Measurements from ENCODE around the gene SLC35F1. TPM values are rescaled to one million over a fixed set of nuclear protein-coding genes. Genes with fewer than 3 reads are reported as not detected.

The SLC35F1 gene
- total and polyA plus RNA-seq, 5 donors from 2014 or later, result not detected

GRCh38 chr6:117915846-117916245, 8.8 kb downstream of the SLC35F1 start:
- H3K9me3 ChIP-seq (ENCODE audit: control insufficient read depth in 2 of 2, low read length in 2 of 2), result no peaks in the 10 kb centered on the region
- no peak overlapping the region for H3K27ac ChIP-seq (ENCODE audit: insufficient read depth, low read length, poor library complexity, severe bottlenecking)
- peaks cover 15% of the 10 kb centered on the region for H3K27me3 Mint-ChIP-seq
- H3K36me3 Mint-ChIP-seq, result no peaks in the 10 kb centered on the region
- no peaks in the 10 kb centered on the region for H3K4me1 Mint-ChIP-seq
- H3K27me3 ChIP-seq (ENCODE audit: control insufficient read depth, insufficient read depth, low read length), result peaks cover 15% of the 10 kb centered on the region
- H3K9me3 Mint-ChIP-seq, result peaks cover 0 to 2% (median 0%) of the 10 kb centered on the region in 7 donors
- DNase-seq, result no peak
- H3K4me1 ChIP-seq (ENCODE audit: control insufficient read depth, insufficient read depth, low read length, poor library complexity, severe bottlenecking), result no peaks in the 10 kb centered on the region
- no peak overlapping the region for H3K4me3 ChIP-seq (ENCODE audit: low read depth, low read length)
- no peaks in the 10 kb centered on the region for H3K36me3 ChIP-seq (ENCODE audit: control insufficient read depth, insufficient read depth, low read length)
- H3K4me3 Mint-ChIP-seq, result no peak overlapping the region
- no peak overlapping the region for H3K27ac Mint-ChIP-seq
- ATAC-seq (ENCODE audit: low read depth in 2 of 2), result no peak

DNA sequence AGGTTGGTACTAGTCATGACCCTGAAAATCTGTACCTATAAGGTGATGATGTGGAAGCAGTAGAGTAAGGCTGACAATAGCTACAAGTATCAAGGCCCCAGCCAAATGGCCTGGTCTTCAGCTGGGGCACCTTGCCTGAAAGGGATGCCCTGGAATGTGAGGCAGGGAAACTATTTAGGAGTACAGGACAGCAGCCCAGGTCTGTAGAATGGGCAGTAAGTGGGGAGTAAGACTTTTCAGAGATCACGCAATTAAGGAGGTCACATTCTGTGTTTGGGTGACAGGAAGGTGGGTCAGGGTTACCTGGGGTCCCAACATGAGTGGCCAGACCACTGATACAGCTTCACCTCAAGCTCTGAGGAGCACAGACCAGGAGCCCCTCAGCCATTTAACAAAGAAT, 9.4 kb downstream of the SLC35F1 start:
- Histone ChIP-seq H3K36me3 (ENCODE audit: control insufficient read depth, insufficient read depth, low read length) (no peaks in the 10 kb centered on the region), H3K4me1 (ENCODE audit: control insufficient read depth, insufficient read depth, low read length, poor library complexity, severe bottlenecking) (no peaks in the 10 kb centered on the region), H3K4me3 (ENCODE audit: low read depth, low read length) (no peak overlapping the region), H3K9me3 (ENCODE audit: control insufficient read depth in 2 of 2, low read length in 2 of 2) (no peaks in the 10 kb centered on the region), H3K27me3 (ENCODE audit: control insufficient read depth, insufficient read depth, low read length) (peaks cover 17% of the 10 kb centered on the region), H3K27ac (ENCODE audit: insufficient read depth, low read length, poor library complexity, severe bottlenecking) (no peak overlapping the region)
- no peak overlapping the region for H3K27ac Mint-ChIP-seq
- peaks cover 15% of the 10 kb centered on the region for H3K27me3 Mint-ChIP-seq
- no peak for ATAC-seq (ENCODE audit: low read depth in 2 of 2)
- H3K4me3 Mint-ChIP-seq, result no peak overlapping the region
- no peaks in the 10 kb centered on the region for H3K4me1 Mint-ChIP-seq
- no peaks in the 10 kb centered on the region for H3K36me3 Mint-ChIP-seq
- DNase-seq, result no peak
- H3K9me3 Mint-ChIP-seq, result peaks cover 0 to 2% (median 0%) of the 10 kb centered on the region in 7 donors

DNA sequence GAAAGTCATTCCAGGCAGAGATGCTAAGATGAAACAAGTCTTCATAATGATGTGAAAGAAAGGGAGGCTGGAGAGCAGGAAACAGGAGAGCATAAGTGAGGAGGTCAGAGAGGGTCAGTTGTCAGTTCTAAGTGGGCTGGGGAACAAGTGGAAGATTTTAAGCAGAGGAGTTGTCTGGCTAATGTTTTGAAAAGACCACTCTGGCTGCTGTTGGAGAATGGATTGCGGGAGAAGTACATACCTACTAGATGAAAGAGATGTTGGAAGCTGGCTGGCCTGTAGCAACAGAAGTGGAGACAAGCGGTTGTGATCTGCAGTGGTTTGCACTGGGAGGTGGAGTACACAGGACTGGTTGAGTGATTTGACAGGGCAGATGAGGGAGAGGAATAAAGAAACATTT, 10.1 kb downstream of the SLC35F1 start:
- ATAC-seq (ENCODE audit: low read depth in 2 of 2), result no peak
- Mint-ChIP-seq H3K27ac (no peak overlapping the region), H3K9me3 (peaks cover 0 to 2% (median 0%) of the 10 kb centered on the region in 7 donors), H3K36me3 (no peaks in the 10 kb centered on the region), H3K27me3 (peaks cover 9% of the 10 kb centered on the region), H3K4me3 (no peak overlapping the region), H3K4me1 (no peaks in the 10 kb centered on the region)
- H3K4me3 ChIP-seq (ENCODE audit: low read depth, low read length), result no peak overlapping the region
- no peaks in the 10 kb centered on the region for H3K36me3 ChIP-seq (ENCODE audit: control insufficient read depth, insufficient read depth, low read length)
- H3K27ac ChIP-seq (ENCODE audit: insufficient read depth, low read length, poor library complexity, severe bottlenecking), result no peak overlapping the region
- no peaks in the 10 kb centered on the region for H3K9me3 ChIP-seq (ENCODE audit: control insufficient read depth in 2 of 2, low read length in 2 of 2)
- H3K27me3 ChIP-seq (ENCODE audit: control insufficient read depth, insufficient read depth, low read length), result peaks cover 19% of the 10 kb centered on the region
- no peak for DNase-seq
- H3K4me1 ChIP-seq (ENCODE audit: control insufficient read depth, insufficient read depth, low read length, poor library complexity, severe bottlenecking), result no peaks in the 10 kb centered on the region

DNA sequence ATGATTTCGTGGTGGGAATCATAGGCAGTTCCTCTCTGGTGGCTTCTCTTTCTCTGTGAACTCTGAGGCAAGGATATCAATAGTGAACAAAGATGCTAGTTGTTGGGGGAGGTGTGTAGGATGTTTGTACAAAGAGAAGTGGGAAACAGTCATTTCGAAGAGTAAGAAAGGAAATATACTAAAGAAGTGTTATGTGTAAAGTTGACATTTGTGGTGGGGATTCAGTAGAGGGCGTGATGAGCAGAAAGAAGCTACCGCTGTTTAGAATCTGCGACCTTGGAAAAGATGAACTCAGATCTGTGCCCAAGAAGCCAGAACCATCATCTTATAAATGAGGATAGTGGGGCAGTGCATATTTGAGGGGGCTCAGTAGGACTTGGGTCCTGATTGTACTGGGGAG, 11.4 kb downstream of the SLC35F1 start:
- peaks cover 4% of the 10 kb centered on the region for H3K27me3 Mint-ChIP-seq
- H3K27ac Mint-ChIP-seq, result no peak overlapping the region
- H3K9me3 ChIP-seq (ENCODE audit: control insufficient read depth in 2 of 2, low read length in 2 of 2), result no peaks in the 10 kb centered on the region
- no peaks in the 10 kb centered on the region for H3K36me3 Mint-ChIP-seq
- no peaks in the 10 kb centered on the region for H3K4me1 ChIP-seq (ENCODE audit: control insufficient read depth, insufficient read depth, low read length, poor library complexity, severe bottlenecking)
- no peak overlapping the region for H3K4me3 ChIP-seq (ENCODE audit: low read depth, low read length)
- peaks cover 19% of the 10 kb centered on the region for H3K27me3 ChIP-seq (ENCODE audit: control insufficient read depth, insufficient read depth, low read length)
- no peak for ATAC-seq (ENCODE audit: low read depth in 2 of 2)
- H3K4me1 Mint-ChIP-seq, result no peaks in the 10 kb centered on the region
- DNase-seq, result no peak
- no peak overlapping the region for H3K27ac ChIP-seq (ENCODE audit: insufficient read depth, low read length, poor library complexity, severe bottlenecking)
- no peaks in the 10 kb centered on the region for H3K9me3 Mint-ChIP-seq
- no peaks in the 10 kb centered on the region for H3K36me3 ChIP-seq (ENCODE audit: control insufficient read depth, insufficient read depth, low read length)
- H3K4me3 Mint-ChIP-seq, result no peak overlapping the region

DNA sequence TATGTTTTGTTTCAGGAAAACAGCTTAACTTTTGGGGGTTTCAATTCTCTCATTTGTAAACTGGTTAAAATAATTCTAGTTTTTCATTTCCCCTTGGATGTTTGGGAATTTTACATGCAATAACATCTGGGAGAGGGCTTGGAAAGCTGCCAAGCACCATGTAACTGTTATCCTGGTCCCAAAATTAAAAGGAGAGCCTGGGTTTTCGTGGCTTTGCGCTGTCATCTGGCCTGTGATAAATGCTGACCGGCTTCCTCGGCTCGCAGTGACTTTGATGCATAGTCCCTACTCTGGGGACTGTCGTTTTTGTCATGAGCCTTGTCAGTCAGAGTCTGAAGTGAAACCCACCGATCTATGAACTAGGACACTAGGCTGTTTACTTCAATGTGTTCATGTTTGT, 12.2 kb downstream of the SLC35F1 start:
- Histone ChIP-seq H3K4me1 (ENCODE audit: control insufficient read depth, insufficient read depth, low read length, poor library complexity, severe bottlenecking) (no peaks in the 10 kb centered on the region), H3K27me3 (ENCODE audit: control insufficient read depth, insufficient read depth, low read length) (peaks cover 19% of the 10 kb centered on the region), H3K4me3 (ENCODE audit: low read depth, low read length) (no peak overlapping the region), H3K9me3 (ENCODE audit: control insufficient read depth in 2 of 2, low read length in 2 of 2) (no peaks in the 10 kb centered on the region), H3K27ac (ENCODE audit: insufficient read depth, low read length, poor library complexity, severe bottlenecking) (no peak overlapping the region), H3K36me3 (ENCODE audit: control insufficient read depth, insufficient read depth, low read length) (no peaks in the 10 kb centered on the region)
- H3K27me3 Mint-ChIP-seq, result peaks cover 4% of the 10 kb centered on the region
- H3K4me1 Mint-ChIP-seq, result no peaks in the 10 kb centered on the region
- H3K9me3 Mint-ChIP-seq, result no peaks in the 10 kb centered on the region
- no peak overlapping the region for H3K27ac Mint-ChIP-seq
- ATAC-seq (ENCODE audit: low read depth in 2 of 2) (no peak), DNase-seq (no peak)
- H3K36me3 Mint-ChIP-seq, result no peaks in the 10 kb centered on the region
- no peak overlapping the region for H3K4me3 Mint-ChIP-seq

- Histone ChIP-seq H3K9me3 (ENCODE audit: control insufficient read depth in 2 of 2, low read length in 2 of 2) (no peaks in the 10 kb centered on the region), H3K4me3 (ENCODE audit: low read depth, low read length) (no peak overlapping the region)
- H3K4me3 Mint-ChIP-seq, result no peak overlapping the region
These were observed 13.0 kb downstream of the SLC35F1 start for GRCh38 chr6:117919775-117920729.

DNA sequence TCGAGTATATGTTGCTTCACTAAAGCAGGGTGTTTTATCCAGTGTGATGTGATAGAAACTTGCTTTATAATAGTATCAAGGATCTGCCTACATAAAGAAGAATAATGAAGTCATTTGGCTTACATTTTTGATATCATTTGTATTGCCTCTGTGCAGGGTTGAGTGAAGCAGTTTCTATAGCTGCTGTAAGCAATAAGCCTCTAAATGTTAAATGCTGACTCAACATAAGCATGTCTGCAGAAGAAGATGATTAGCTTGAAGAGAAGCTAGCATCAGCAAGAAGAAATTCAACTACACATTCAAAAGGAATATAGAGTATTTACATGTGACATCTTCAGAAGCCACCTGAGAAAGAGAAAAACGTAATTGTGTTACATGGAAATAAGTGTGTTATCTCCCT, 17.6 kb downstream of the SLC35F1 start:
- no peak for ATAC-seq (ENCODE audit: low read depth in 2 of 2)
- H3K27ac Mint-ChIP-seq, result no peak overlapping the region

More at GRCh38 chr6:117919775-117920729, 13.0 kb downstream of the SLC35F1 start:
- Mint-ChIP-seq H3K27ac (no peak overlapping the region), H3K4me1 (no peaks in the 10 kb centered on the region), H3K27me3 (peaks cover 4% of the 10 kb centered on the region), H3K36me3 (no peaks in the 10 kb centered on the region), H3K9me3 (peaks cover 0 to 4% (median 0%) of the 10 kb centered on the region in 7 donors)
- Histone ChIP-seq H3K27me3 (ENCODE audit: control insufficient read depth, insufficient read depth, low read length) (peaks cover 19% of the 10 kb centered on the region), H3K4me1 (ENCODE audit: control insufficient read depth, insufficient read depth, low read length, poor library complexity, severe bottlenecking) (no peaks in the 10 kb centered on the region), H3K27ac (ENCODE audit: insufficient read depth, low read length, poor library complexity, severe bottlenecking) (no peak overlapping the region), H3K36me3 (ENCODE audit: control insufficient read depth, insufficient read depth, low read length) (no peaks in the 10 kb centered on the region)
- DNase-seq (no peak), ATAC-seq (ENCODE audit: low read depth in 2 of 2) (no peak)

DNA sequence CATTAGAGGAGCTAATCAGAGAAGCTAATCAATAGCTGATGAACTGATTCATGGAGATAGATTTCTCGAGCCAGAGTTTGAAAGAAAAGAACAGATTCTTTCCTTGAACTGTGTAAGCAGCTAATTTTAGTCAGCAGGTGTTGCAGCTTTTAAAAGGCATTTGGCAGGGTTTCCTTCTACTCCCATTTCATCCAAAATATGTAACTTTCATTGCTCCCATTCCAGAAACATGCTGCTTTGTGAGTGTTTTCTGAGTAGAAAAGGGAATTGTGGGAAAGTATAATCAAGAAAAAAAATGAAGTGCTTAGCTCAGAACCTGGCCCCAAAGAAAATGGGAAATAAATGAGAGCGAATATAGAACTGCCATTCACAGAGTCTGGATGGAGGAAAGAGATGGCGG, 20.8 kb downstream of the SLC35F1 start:
- Histone ChIP-seq H3K4me3 (ENCODE audit: low read depth, low read length) (no peak overlapping the region), H3K36me3 (ENCODE audit: control insufficient read depth, insufficient read depth, low read length) (no peaks in the 10 kb centered on the region), H3K27me3 (ENCODE audit: control insufficient read depth, insufficient read depth, low read length) (no peaks in the 10 kb centered on the region), H3K4me1 (ENCODE audit: control insufficient read depth, insufficient read depth, low read length, poor library complexity, severe bottlenecking) (no peaks in the 10 kb centered on the region), H3K27ac (ENCODE audit: insufficient read depth, low read length, poor library complexity, severe bottlenecking) (no peak overlapping the region), H3K9me3 (ENCODE audit: control insufficient read depth in 2 of 2, low read length in 2 of 2) (peaks cover 9 to 19% of the 10 kb centered on the region in 2 experiments)
- H3K36me3 Mint-ChIP-seq, result no peaks in the 10 kb centered on the region
- peaks cover 3 to 21% (median 10%) of the 10 kb centered on the region in 7 donors for H3K9me3 Mint-ChIP-seq
- no peak overlapping the region for H3K27ac Mint-ChIP-seq
- ATAC-seq (ENCODE audit: low read depth in 2 of 2) (no peak), DNase-seq (no peak)
- no peaks in the 10 kb centered on the region for H3K27me3 Mint-ChIP-seq
- no peaks in the 10 kb centered on the region for H3K4me1 Mint-ChIP-seq
- H3K4me3 Mint-ChIP-seq, result no peak overlapping the region

More for the DNA sequence above, 17.6 kb downstream of the SLC35F1 start:
- peaks cover 8% of the 10 kb centered on the region for H3K27me3 ChIP-seq (ENCODE audit: control insufficient read depth, insufficient read depth, low read length)
- peaks cover 9 to 16% of the 10 kb centered on the region in 2 experiments for H3K9me3 ChIP-seq (ENCODE audit: control insufficient read depth in 2 of 2, low read length in 2 of 2)
- Mint-ChIP-seq H3K9me3 (peaks cover 0 to 17% (median 10%) of the 10 kb centered on the region in 7 donors), H3K4me3 (no peak overlapping the region), H3K4me1 (no peaks in the 10 kb centered on the region), H3K27me3 (peaks cover 4% of the 10 kb centered on the region), H3K36me3 (no peaks in the 10 kb centered on the region)
- no peak for DNase-seq
- H3K4me3 ChIP-seq (ENCODE audit: low read depth, low read length), result no peak overlapping the region
- H3K36me3 ChIP-seq (ENCODE audit: control insufficient read depth, insufficient read depth, low read length), result no peaks in the 10 kb centered on the region
- H3K27ac ChIP-seq (ENCODE audit: insufficient read depth, low read length, poor library complexity, severe bottlenecking), result no peak overlapping the region
- H3K4me1 ChIP-seq (ENCODE audit: control insufficient read depth, insufficient read depth, low read length, poor library complexity, severe bottlenecking), result no peaks in the 10 kb centered on the region

Data from CD4-positive, CD25-positive, alpha-beta regulatory T cell (primary cell).